Mammary epithelial cell (primary cell): ENCODE measurements around the gene CPXM2.

Experiments
- EZH2 ChIP-seq: IDR thresholded peaks from 2 replicates; pipeline ENCODE4 v1.6.1; 2012; ENCODE audit warnings: low read length, inconsistent platforms, borderline replicate concordance
- TF ChIP-seq, protein P1 (sequence below), 2 donors: IDR thresholded peaks in 1 of 2; conservative IDR thresholded peaks in 1 of 2; 2 replicates each; pipeline ENCODE4 v1.5.1; 2011 to 2012; ENCODE audit warnings: inconsistent platforms in 2 of 2, low read length in 2 of 2, mild to moderate bottlenecking in 2 of 2, control low read depth in 1 of 2, low read depth in 1 of 2; ENCODE audit not compliant: insufficient read depth in 1 of 2; ENCODE audit errors: extremely low read depth in 1 of 2

DNA sequence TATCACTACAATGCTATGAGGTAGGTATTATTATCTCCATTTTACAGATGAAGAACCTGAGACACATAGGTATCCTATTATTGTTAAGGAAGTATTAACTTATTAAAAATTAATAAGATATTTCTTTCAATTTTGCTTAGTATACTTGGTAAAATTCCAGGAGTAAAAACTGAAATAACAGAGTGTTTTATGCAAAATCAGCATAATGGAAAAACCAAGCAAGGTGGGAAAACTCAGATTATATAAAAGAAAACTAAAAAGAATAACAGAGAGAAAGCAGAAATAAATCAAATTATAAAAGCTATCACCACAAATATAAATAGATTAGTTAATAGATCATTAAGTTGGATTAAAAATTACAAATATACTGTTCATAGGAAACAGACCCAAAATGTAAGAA is 82.0 kb downstream of the CPXM2 start:
- TF ChIP-seq, protein P1, sequence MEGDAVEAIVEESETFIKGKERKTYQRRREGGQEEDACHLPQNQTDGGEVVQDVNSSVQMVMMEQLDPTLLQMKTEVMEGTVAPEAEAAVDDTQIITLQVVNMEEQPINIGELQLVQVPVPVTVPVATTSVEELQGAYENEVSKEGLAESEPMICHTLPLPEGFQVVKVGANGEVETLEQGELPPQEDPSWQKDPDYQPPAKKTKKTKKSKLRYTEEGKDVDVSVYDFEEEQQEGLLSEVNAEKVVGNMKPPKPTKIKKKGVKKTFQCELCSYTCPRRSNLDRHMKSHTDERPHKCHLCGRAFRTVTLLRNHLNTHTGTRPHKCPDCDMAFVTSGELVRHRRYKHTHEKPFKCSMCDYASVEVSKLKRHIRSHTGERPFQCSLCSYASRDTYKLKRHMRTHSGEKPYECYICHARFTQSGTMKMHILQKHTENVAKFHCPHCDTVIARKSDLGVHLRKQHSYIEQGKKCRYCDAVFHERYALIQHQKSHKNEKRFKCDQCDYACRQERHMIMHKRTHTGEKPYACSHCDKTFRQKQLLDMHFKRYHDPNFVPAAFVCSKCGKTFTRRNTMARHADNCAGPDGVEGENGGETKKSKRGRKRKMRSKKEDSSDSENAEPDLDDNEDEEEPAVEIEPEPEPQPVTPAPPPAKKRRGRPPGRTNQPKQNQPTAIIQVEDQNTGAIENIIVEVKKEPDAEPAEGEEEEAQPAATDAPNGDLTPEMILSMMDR (conservative IDR thresholded peaks at IDR 0.05 in 1 of 2, IDR thresholded peaks at IDR 0.05 in 1 of 2; ENCODE audit: extremely low read depth in 1 of 2, insufficient read depth in 1 of 2, low read depth in 1 of 2, low read length in 2 of 2), result no peak
- TF ChIP-seq EZH2, result no peak
